ENCODE measurements around the gene RBM44. TPM values are rescaled to one million over a fixed set of nuclear protein-coding genes. Genes with fewer than 3 reads are reported as not detected.

Gene RBM44
- total RNA-seq, 1 donor from 2014 or later, result 0.50 TPM

DNA sequence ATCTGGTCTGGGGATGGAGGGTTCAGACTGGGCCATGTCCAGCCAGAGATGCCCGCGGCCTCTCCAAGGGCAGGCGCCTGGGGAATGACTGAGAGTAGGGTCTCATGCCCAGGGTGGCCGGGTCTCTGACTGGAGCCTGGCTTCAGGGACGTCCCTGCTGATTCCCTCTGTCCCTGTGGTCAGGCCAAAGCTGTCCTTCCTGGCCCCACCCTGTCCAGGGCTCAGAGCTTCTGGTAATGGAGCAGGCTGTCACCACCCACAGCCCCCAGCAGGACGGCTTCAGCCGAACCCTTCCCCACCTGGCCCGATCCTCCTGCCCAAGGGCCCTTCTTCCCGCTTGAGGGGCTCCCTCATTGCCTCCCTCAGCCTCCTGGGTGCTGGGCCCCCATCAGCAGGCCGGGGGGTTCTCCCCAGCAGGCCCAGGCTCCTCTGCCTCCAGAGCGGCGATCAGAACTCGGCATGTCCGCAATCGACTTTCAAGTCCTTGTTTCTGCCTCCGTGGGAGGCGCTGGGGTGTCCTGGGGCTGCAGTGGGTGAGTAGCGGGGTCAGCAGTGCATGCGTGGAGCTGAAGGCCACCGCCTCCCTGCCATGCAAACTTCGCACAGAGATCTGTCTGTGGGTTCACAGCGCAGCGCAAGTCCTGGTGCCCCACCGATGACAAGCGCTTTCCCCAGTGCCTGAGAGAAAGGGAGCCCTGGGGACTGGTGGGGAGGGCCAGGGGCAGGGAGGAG, 79.2 kb downstream of the RBM44 start:
- Mint-ChIP-seq H3K9me3 (ENCODE audit: low read depth) (no peaks in the 10 kb centered on the region), H3K27me3 (ENCODE audit: low read depth) (no peaks in the 10 kb centered on the region), H3K4me1 (ENCODE audit: low read depth) (peaks cover 55% of the 10 kb centered on the region), H3K27ac (ENCODE audit: unreplicated experiment) (no peak overlapping the region), H3K4me3 (ENCODE audit: unreplicated experiment) (no peak overlapping the region), H3K36me3 (ENCODE audit: low read depth) (peaks cover 27% of the 10 kb centered on the region)
- TF ChIP-seq, protein P1, sequence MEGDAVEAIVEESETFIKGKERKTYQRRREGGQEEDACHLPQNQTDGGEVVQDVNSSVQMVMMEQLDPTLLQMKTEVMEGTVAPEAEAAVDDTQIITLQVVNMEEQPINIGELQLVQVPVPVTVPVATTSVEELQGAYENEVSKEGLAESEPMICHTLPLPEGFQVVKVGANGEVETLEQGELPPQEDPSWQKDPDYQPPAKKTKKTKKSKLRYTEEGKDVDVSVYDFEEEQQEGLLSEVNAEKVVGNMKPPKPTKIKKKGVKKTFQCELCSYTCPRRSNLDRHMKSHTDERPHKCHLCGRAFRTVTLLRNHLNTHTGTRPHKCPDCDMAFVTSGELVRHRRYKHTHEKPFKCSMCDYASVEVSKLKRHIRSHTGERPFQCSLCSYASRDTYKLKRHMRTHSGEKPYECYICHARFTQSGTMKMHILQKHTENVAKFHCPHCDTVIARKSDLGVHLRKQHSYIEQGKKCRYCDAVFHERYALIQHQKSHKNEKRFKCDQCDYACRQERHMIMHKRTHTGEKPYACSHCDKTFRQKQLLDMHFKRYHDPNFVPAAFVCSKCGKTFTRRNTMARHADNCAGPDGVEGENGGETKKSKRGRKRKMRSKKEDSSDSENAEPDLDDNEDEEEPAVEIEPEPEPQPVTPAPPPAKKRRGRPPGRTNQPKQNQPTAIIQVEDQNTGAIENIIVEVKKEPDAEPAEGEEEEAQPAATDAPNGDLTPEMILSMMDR (IDR thresholded peaks at IDR 0.05), result no peak
- DNase-seq (ENCODE audit: low spot score), result peak; percentile 83

DNA sequence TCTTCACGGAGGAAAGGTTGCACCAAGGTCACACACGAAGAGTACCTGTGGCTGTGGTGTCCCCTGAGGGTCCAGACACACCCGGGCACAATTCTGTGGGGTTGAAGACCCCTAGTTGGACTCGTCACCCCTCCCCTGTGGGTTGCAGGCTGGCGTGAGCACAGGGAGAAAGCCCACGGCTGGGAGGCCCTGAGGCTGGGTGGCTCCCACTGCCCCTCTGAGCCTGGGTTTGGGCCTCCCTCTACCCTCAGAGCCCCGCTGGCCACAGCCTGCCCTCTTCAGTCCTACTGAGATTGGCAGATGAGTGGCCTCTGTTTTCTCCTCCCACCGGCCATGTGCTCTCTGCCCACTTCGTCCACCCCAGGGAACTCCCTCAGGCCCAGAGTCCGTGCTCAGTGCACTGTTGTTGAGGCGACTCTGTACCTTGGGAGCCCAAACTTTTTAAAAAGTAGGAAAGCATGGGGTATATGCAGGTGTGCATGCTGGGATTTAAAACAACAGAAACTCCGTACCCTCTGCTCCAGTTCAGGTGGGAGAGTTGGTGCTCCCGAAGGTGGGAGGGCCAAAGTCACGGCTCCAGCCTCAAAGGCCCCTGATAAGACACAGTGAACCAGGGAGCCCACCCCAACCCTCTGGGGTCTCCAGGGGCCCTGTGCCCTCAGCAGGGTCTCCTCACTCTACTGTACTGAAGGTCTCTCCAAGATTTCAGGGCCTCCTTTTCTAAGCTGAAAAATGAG, 79.9 kb downstream of the RBM44 start:
- Mint-ChIP-seq H3K4me3 (ENCODE audit: unreplicated experiment) (no peak overlapping the region), H3K27ac (ENCODE audit: unreplicated experiment) (peak overlapping the region; percentile 58), H3K27me3 (ENCODE audit: low read depth) (no peaks in the 10 kb centered on the region), H3K36me3 (ENCODE audit: low read depth) (peaks cover 29% of the 10 kb centered on the region), H3K4me1 (ENCODE audit: low read depth) (peaks cover 47% of the 10 kb centered on the region), H3K9me3 (ENCODE audit: low read depth) (no peaks in the 10 kb centered on the region)
- TF ChIP-seq, protein P1 (IDR thresholded peaks at IDR 0.05), result no peak
- peak; percentile 70 for DNase-seq (ENCODE audit: low spot score)

DNA sequence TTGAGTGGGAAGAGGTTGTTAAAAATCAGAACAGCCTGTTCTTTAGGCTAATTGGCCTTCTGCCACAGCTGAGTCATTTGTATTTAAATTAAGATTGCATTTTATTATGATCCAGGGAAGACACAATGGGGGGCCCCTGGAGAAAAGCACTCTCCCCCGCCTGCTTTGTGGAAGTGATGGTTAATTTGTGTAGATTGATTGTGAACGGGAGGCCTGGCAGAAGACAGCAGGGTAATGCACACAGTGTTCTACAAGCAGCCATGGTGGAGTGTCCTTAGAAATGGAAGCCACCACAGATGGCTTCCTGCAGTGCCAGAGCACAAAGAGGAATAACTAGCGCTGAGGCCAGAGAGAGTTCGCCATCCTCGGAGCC, 80.5 kb downstream of the RBM44 start:
- TF ChIP-seq, protein P1 (IDR thresholded peaks at IDR 0.05), result no peak
- H3K36me3 Mint-ChIP-seq (ENCODE audit: low read depth), result peaks cover 31% of the 10 kb centered on the region
- peak overlapping the region; percentile 58 for H3K27ac Mint-ChIP-seq (ENCODE audit: unreplicated experiment)
- H3K4me3 Mint-ChIP-seq (ENCODE audit: unreplicated experiment), result no peak overlapping the region
- peaks cover 43% of the 10 kb centered on the region for H3K4me1 Mint-ChIP-seq (ENCODE audit: low read depth)
- peak; percentile 18 for DNase-seq (ENCODE audit: low spot score)
- no peaks in the 10 kb centered on the region for H3K9me3 Mint-ChIP-seq (ENCODE audit: low read depth)
- no peaks in the 10 kb centered on the region for H3K27me3 Mint-ChIP-seq (ENCODE audit: low read depth)

DNA sequence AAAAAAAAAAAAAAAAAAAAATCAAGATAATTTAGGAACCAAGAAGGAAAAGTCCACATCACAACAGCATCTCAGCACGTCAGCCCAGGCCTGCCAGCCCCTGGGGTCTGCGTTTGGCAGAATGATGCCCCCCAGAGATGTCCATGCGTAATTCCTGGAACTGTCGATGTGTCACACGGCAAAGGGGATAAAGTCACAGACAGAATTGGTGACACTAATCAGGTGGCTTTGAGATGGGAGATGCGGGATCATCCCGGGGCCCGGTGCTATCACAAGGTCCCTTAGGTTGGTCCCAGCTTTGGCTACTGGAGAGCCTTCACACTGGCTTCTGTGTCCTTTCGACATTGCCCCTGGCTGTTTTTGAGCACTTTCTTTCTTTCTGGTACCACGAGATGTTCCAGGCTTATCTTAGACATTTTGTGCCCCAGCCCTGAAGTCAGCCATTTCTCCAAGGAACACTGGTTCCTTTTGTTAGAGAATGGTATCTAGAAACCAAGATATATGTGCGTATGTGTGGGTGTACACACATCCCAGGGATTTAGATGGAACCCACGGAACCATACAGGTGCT, 81.5 kb downstream of the RBM44 start:
- Mint-ChIP-seq H3K36me3 (ENCODE audit: low read depth) (peaks cover 30% of the 10 kb centered on the region), H3K27ac (ENCODE audit: unreplicated experiment) (no peak overlapping the region), H3K4me3 (ENCODE audit: unreplicated experiment) (no peak overlapping the region), H3K9me3 (ENCODE audit: low read depth) (no peaks in the 10 kb centered on the region), H3K4me1 (ENCODE audit: low read depth) (peaks cover 45% of the 10 kb centered on the region), H3K27me3 (ENCODE audit: low read depth) (no peaks in the 10 kb centered on the region)
- DNase-seq (ENCODE audit: low spot score), result peak; percentile 35
- TF ChIP-seq, protein P1 (IDR thresholded peaks at IDR 0.05), result no peak
